ENCODE measurements around the gene DNAJB8.

DNAJB8 gene

DNA sequence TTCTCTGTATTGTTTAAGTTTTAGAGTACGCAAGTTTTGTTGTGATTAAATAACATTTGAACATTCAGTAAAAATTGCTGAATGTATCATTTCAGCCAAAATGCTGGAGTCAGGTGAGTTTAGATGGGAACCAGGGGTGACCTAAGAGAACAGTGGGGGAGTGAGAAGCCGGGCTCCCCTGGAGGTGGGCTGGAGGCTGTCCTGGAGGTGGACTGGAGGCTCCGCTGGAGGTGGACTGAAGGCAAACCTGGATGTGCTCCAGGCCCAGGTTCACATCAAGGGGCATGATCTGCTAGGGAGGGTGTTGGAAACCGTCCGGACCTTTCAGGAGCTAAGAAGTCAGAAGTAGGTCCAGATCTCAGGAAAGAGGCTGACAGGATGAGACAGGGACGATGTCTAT, 23.7 kb downstream of the DNAJB8 start:
- FAIRE-seq: no peak

DNA sequence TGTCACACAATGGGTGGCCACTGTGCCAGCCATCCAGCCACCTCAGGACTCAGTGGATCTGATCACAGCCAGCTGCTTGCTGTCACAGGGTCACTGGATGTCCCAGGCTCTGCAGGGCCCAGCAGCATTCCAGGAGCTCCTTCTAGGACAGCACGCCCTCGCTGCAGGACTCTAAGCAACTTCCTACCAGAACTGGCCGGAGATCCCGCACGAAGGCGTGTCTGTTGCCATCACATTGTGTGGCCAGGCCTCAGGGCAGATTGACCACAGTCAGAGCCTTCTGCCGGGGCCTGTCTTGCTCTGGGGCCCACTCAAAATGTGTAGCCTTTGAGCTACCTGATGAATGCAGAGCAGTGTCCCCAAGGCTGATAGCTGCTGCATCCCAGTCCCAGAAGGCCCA, 24.6 kb downstream of the DNAJB8 start:
- no peak for FAIRE-seq

DNA sequence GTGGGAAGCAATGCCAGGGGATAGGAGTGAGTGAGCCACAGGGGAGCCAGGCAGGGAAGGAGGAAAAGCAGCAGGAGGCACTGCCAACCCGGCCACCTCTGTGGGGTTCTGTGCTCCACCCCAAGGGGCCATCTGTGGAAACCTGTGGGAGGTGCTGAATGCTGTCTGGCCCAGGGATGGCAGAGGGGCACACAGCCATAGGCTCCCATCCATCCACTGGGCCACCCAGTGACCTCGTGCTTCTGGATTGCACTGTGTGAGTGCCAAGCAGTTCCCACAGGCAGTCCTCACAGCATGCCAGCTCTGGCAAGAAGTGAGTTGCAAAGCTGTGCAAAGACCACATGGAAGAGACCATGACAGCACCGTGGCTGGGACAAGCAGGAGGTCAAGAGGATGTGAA, 27.5 kb downstream of the DNAJB8 start:
- no peak for FAIRE-seq

- no peak for FAIRE-seq
These were observed 28.1 kb downstream of the DNAJB8 start for GRCh38 chr3:128438488-128439072.

- FAIRE-seq: no peak
These were observed 30.5 kb downstream of the DNAJB8 start for GRCh38 chr3:128436214-128436613.

GRCh38 chr3:128435561-128435960, 31.1 kb downstream of the DNAJB8 start:
- FAIRE-seq: no peak

- FAIRE-seq: no peak
These were observed 31.6 kb downstream of the DNAJB8 start for GRCh38 chr3:128435058-128435457.

DNA sequence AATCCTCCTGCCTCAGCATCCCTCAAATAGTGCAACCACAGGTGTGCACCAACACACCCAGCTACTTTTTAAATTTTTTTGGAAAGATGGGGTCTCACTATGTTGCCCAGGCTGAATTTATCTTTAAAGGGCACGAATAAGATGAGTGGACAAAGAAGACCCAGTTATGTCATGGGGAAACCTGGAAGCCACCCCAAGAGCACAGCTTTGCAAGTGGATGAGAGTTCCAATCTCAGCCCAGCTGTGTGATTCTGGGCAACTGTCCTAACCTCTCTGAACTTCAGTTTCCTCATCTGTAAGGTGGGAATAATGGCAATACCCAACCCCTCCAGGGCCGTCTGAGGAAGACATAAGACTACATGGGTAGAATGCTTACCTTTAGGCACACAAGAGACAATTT, 32.2 kb downstream of the DNAJB8 start:
- no peak for FAIRE-seq

DNA sequence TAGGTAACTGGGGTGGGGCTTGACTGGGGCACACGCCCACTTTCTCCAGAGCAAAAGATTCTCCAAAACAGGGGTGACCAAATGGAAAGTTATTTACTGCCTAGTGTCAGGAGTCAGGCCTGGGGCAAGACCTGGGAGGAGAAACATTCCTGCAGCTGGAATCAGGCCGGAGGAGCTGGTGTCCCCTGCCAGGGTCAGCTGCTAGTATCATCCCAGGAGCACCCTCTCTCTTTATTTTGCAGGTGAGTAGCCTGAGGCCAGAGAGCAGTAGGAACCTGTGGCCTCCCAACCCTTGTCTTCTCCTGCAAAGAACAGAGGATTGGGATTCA, 32.9 kb downstream of the DNAJB8 start:
- no peak for FAIRE-seq

- FAIRE-seq: no peak
These were observed 33.5 kb downstream of the DNAJB8 start for GRCh38 chr3:128432971-128433836.

- FAIRE-seq: no peak
These were observed 34.3 kb downstream of the DNAJB8 start for GRCh38 chr3:128432301-128432970.

GRCh38 chr3:128431803-128432300, 34.8 kb downstream of the DNAJB8 start:
- FAIRE-seq: no peak

DNA sequence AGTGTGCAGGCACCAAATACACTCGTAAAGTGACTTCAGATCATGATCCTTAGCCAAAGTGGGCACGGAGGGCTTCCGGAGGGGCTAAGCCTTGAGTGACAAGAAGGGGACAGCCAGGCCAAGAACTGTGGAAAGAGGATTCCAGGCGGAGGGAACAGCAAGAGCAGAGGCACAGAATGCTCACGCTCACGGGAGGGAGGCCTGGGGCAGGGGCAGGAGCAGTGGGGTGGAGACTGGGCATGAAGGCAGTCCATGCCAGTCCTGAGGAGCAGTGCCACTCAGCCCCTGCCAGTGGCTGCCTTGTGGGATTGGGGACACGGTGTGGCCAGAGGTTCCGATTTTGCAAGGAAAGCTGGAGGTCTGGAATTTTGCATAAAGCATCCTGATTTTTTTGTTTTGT, 36.0 kb downstream of the DNAJB8 start:
- no peak for FAIRE-seq

- no peak for FAIRE-seq
These were observed 36.4 kb downstream of the DNAJB8 start for GRCh38 chr3:128430301-128430700.

DNA sequence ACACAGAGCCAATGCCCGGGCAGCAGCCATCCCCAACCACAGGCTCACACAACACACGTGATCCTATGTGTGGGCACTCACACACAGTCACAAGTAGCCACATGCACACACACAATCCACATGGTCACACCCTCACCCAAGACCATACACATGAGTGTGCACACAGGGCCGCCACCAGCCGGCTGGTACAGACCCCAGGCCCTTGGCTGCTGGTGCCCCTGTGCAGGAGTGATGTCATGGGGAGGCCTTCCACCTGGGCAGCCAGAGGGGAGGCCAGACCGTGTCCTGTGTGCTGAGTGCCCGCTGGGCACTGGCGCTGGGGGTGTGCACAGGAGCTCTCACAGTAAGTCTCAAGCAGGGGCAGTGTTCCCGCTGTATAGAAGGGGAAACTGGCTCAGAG, 36.9 kb downstream of the DNAJB8 start:
- no peak for FAIRE-seq

DNA sequence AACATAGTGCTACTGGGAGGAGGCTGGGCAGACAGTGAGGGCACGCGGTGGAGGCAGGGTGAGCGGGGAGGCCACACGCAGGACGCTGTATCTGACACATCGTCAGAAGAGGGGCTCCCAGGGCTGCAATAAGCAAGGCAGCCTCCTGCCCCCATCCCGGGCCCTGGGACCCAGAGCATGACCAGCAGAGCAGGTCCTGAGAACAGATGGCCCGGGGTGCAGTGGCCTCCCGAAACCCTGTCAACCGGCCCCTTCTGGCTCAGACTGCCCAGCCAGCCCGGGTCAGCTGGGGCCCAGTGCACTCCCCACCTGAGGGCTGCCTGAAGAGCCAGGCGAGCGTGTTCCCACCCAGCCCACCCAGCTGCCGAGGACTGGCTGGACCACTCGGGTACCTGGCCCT, 37.4 kb downstream of the DNAJB8 start:
- FAIRE-seq: no peak

GRCh38 chr3:128427872-128428822, 38.5 kb downstream of the DNAJB8 start:
- FAIRE-seq: no peak

DNA sequence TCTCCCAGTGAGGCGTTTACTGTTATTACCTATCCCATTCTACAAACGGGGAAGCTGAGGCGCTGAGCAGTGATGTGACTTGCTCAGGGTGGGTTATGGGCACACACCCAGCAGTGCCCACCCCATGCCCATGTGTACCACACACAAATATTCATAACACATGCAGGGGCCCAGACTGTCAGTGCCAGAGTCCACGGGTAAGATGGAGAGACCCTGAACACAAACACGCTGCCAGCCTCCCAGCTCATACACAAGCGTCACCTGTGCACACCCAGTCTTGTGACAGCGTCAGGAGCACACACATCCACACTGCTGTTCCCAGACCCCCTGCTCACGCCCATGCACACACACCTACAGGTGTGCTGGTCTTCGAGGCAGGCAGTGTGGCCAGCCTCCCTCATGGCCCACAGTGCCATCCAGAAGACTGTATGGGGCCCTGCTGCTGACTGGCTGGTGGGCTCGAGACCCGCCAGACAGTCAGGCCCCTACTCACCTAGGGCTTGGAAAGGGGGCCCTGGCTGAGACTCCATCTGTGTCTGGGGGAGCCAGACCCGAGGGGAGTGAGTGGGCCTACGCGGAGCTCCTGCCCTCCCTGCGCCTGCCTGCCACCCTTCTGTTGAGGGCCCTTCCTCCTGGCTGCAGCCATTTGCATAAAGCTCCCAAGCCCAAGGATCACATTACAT, 39.4 kb downstream of the DNAJB8 start:
- FAIRE-seq: no peak

GRCh38 chr3:128426128-128426921, 40.4 kb downstream of the DNAJB8 start:
- FAIRE-seq: no peak

DNA sequence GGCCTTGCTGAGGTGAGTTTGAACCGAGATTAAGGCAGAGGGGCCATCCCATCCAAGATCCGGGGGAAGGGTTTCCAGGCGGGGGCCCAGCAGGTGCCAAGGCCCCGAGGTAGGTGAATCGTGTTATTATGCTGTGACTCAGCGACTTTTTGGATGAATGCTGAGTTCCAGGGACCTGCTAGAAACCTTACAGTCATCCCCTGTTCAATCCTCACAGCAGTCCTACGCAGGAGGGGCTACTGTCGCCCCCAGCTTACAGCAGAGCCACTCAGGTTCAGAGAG, 40.9 kb downstream of the DNAJB8 start:
- no peak for FAIRE-seq

GRCh38 chr3:128425142-128425845, 41.4 kb downstream of the DNAJB8 start:
- no peak for FAIRE-seq
